ENCODE data around the gene TMED4.
A peak's percentile ranks its signal among the peaks of the same experiment; 100 is the strongest.
"Not testable (repeated sequence)": the region's sequence is repeated elsewhere in the genome, so short reads cannot be mapped to it uniquely, and the experiment has no call there.

Gene TMED4

GRCh38 chr7:44565795-44566559, 16.1 kb downstream of the TMED4 start:
- no peaks in the 10 kb centered on the region for H3K27me3 ChIP-seq (ENCODE audit: control insufficient read depth, insufficient read depth, low read length)
- no peak overlapping the region for H3K4me3 ChIP-seq (ENCODE audit: low read depth, low read length)
- H3K27ac ChIP-seq (ENCODE audit: low read depth, low read length), result peak overlapping the region; percentile 33
- no peaks in the 10 kb centered on the region for H3K4me1 ChIP-seq (ENCODE audit: control insufficient read depth, insufficient read depth, low read length)
- no peaks in the 10 kb centered on the region for H3K9me3 ChIP-seq (ENCODE audit: control insufficient read depth, insufficient read depth, low read length)
- H3K36me3 ChIP-seq (ENCODE audit: control insufficient read depth, insufficient read depth, low read length), result peaks cover 67% of the 10 kb centered on the region
- no peak overlapping the region for H3K9ac ChIP-seq (ENCODE audit: low read depth, low read length)

DNA sequence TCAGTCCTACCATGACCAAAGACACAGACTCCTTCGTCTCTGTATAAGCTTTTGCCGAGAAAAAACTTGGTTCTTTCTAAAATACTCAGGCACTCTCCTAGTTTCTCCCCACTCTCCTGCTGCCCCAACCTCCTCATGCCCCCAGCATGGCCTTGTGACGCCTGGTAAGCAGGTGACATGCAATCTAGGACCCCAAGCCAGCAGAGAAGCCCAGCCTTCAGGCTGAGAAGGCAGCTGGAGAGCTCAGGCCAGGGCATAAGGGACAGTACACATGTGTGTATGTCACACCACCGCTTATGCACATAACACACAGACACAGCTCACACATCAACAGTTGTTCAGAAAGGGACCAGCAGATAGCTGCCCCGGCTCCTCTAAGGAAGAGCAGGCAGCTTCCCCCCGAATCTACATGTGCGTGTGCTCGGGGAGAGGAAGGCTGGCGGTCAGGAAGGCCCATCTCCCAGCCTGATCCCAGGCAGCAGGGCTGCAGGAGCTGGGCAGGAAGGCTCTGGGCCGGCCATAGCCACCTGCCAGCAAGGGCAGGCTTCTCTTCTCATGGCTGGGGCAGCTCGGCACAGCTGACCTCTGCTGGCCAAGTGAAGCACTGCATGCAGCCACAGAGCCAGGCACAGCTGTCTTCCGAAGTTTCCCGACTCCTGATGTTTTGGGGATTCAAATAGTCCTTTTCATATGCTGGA, 16.8 kb downstream of the TMED4 start:
- peaks cover 60% of the 10 kb centered on the region for H3K36me3 ChIP-seq (ENCODE audit: control insufficient read depth, insufficient read depth, low read length)
- H3K4me1 ChIP-seq (ENCODE audit: control insufficient read depth, insufficient read depth, low read length), result no peaks in the 10 kb centered on the region
- no peaks in the 10 kb centered on the region for H3K9me3 ChIP-seq (ENCODE audit: control insufficient read depth, insufficient read depth, low read length)
- H3K9ac ChIP-seq (ENCODE audit: low read depth, low read length), result no peak overlapping the region
- H3K27me3 ChIP-seq (ENCODE audit: control insufficient read depth, insufficient read depth, low read length), result no peaks in the 10 kb centered on the region
- no peak overlapping the region for H3K4me3 ChIP-seq (ENCODE audit: low read depth, low read length)
- H3K27ac ChIP-seq (ENCODE audit: low read depth, low read length), result no peak overlapping the region

DNA sequence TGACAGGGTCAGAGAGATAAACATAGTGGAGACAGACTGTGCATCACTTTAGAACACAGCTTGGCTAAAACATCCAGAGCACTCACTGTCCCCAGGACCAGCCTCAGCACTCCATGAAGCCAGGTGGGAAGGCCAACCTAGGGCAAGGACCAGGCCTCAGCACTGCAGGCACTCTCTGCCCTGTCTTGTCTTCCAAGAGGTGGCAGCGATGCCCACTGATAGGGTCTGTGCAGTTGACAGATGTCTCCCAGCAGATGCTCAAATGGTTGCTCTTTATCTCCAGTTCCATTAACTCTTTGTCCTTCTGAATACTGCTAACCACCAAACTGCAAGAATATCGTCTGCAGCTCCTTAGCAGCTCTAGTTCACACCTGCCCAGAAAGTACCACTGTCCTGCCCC, 17.4 kb downstream of the TMED4 start:
- Histone ChIP-seq H3K4me3 (ENCODE audit: low read depth, low read length) (no peak overlapping the region), H3K9me3 (ENCODE audit: control insufficient read depth, insufficient read depth, low read length) (no peaks in the 10 kb centered on the region), H3K36me3 (ENCODE audit: control insufficient read depth, insufficient read depth, low read length) (peaks cover 53% of the 10 kb centered on the region), H3K27me3 (ENCODE audit: control insufficient read depth, insufficient read depth, low read length) (no peaks in the 10 kb centered on the region), H3K9ac (ENCODE audit: low read depth, low read length) (no peak overlapping the region), H3K27ac (ENCODE audit: low read depth, low read length) (no peak overlapping the region), H3K4me1 (ENCODE audit: control insufficient read depth, insufficient read depth, low read length) (no peaks in the 10 kb centered on the region)

- no peak overlapping the region for H3K4me3 ChIP-seq (ENCODE audit: low read depth, low read length)
- no peaks in the 10 kb centered on the region for H3K27me3 ChIP-seq (ENCODE audit: control insufficient read depth, insufficient read depth, low read length)
- no peak overlapping the region for H3K9ac ChIP-seq (ENCODE audit: low read depth, low read length)
- no peaks in the 10 kb centered on the region for H3K9me3 ChIP-seq (ENCODE audit: control insufficient read depth, insufficient read depth, low read length)
- H3K36me3 ChIP-seq (ENCODE audit: control insufficient read depth, insufficient read depth, low read length), result peaks cover 39% of the 10 kb centered on the region
- no peak overlapping the region for H3K27ac ChIP-seq (ENCODE audit: low read depth, low read length)
- no peaks in the 10 kb centered on the region for H3K4me1 ChIP-seq (ENCODE audit: control insufficient read depth, insufficient read depth, low read length)
These were observed 18.8 kb downstream of the TMED4 start for GRCh38 chr7:44563171-44563679.

DNA sequence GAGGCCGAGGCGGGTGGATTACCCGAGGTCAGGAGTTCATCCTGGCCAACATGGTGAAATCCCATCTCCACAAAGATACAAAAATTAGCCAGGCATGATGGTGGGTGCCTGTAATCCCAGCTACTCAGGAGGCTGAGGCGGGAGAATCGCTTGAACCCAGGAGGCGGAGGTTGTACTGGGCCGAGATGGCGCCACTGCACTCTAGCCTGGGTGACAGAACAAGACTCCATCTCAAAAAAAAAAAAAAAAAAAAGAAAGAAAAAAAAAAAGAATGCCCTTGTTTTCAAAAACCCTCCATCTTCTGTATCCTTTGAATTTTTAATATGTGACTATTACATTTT, 19.4 kb downstream of the TMED4 start:
- H3K9me3 ChIP-seq (ENCODE audit: control insufficient read depth, insufficient read depth, low read length); H3K27me3 ChIP-seq (ENCODE audit: control insufficient read depth, insufficient read depth, low read length); H3K9ac ChIP-seq (ENCODE audit: low read depth, low read length); H3K4me3 ChIP-seq (ENCODE audit: low read depth, low read length); H3K4me1 ChIP-seq (ENCODE audit: control insufficient read depth, insufficient read depth, low read length): not testable (repeated sequence)
- peak overlapping the region; percentile 45 for H3K27ac ChIP-seq (ENCODE audit: low read depth, low read length)
- H3K36me3 ChIP-seq (ENCODE audit: control insufficient read depth, insufficient read depth, low read length), result peaks cover 33% of the 10 kb centered on the region

DNA sequence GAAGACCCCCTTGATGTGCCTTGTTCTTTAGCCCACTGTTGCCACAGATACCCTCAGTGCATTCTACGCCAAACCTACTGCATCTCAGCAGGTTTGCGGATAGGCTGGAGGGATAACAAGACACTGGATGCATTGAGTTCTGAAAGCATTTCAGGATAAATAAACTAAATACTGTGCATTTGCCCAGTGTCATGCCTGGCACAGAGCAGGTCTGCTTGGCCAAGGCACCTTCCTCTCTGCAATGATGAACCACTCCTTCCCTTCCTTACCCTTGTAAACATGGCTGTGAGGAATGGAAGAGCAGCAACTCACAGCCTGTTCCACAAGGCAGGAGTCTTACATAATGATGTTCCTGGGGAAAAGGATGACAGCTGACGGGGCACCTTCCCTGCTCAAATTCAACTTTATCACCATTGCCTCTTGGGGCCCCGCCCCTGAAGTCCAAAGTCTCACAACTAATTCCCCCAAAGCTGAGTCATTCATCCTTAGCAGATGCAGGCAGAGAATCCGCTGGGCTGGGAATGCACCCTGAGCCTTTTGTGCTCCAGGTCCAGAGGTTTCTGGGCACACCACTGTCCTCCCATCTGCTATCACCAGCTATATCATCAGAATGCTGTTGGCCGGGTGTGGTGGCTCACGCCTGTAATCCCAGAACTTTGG, 19.9 kb downstream of the TMED4 start:
- no peaks in the 10 kb centered on the region for H3K4me1 ChIP-seq (ENCODE audit: control insufficient read depth, insufficient read depth, low read length)
- H3K36me3 ChIP-seq (ENCODE audit: control insufficient read depth, insufficient read depth, low read length), result peaks cover 28% of the 10 kb centered on the region
- H3K27ac ChIP-seq (ENCODE audit: low read depth, low read length), result peak overlapping the region; percentile 45
- H3K9ac ChIP-seq (ENCODE audit: low read depth, low read length), result no peak overlapping the region
- no peak overlapping the region for H3K4me3 ChIP-seq (ENCODE audit: low read depth, low read length)
- H3K27me3 ChIP-seq (ENCODE audit: control insufficient read depth, insufficient read depth, low read length), result no peaks in the 10 kb centered on the region
- H3K9me3 ChIP-seq (ENCODE audit: control insufficient read depth, insufficient read depth, low read length), result no peaks in the 10 kb centered on the region

DNA sequence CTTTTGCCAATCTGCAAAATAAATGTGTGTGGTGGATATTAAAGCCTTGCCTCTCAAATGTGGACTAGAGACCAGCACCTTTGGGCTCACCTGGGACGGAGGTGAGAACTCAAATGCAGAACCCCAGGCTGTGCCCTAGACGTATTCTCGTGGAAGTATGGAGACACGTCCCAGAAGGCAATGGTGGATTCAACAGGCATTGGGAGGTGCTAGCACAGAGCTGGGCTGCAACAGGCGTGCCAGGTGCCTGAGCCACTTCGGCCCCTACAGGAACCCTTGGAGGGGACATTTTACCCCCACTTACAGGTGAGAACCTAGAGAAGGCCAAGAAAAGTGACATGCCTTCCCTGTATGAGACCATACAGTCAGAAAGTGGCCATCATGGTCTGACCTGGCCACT, 20.6 kb downstream of the TMED4 start:
- Histone ChIP-seq H3K9ac (ENCODE audit: low read depth, low read length) (no peak overlapping the region), H3K36me3 (ENCODE audit: control insufficient read depth, insufficient read depth, low read length) (peaks cover 22% of the 10 kb centered on the region), H3K4me1 (ENCODE audit: control insufficient read depth, insufficient read depth, low read length) (no peaks in the 10 kb centered on the region), H3K27me3 (ENCODE audit: control insufficient read depth, insufficient read depth, low read length) (no peaks in the 10 kb centered on the region), H3K27ac (ENCODE audit: low read depth, low read length) (no peak overlapping the region), H3K4me3 (ENCODE audit: low read depth, low read length) (no peak overlapping the region), H3K9me3 (ENCODE audit: control insufficient read depth, insufficient read depth, low read length) (no peaks in the 10 kb centered on the region)

- no peak overlapping the region for H3K9ac ChIP-seq (ENCODE audit: low read depth, low read length)
- no peak overlapping the region for H3K27ac ChIP-seq (ENCODE audit: low read depth, low read length)
- H3K9me3 ChIP-seq (ENCODE audit: control insufficient read depth, insufficient read depth, low read length), result no peaks in the 10 kb centered on the region
- no peaks in the 10 kb centered on the region for H3K4me1 ChIP-seq (ENCODE audit: control insufficient read depth, insufficient read depth, low read length)
- H3K4me3 ChIP-seq (ENCODE audit: low read depth, low read length), result no peak overlapping the region
- no peaks in the 10 kb centered on the region for H3K27me3 ChIP-seq (ENCODE audit: control insufficient read depth, insufficient read depth, low read length)
- H3K36me3 ChIP-seq (ENCODE audit: control insufficient read depth, insufficient read depth, low read length), result peaks cover 5% of the 10 kb centered on the region
These were observed 22.5 kb downstream of the TMED4 start for GRCh38 chr7:44559485-44559884.

DNA sequence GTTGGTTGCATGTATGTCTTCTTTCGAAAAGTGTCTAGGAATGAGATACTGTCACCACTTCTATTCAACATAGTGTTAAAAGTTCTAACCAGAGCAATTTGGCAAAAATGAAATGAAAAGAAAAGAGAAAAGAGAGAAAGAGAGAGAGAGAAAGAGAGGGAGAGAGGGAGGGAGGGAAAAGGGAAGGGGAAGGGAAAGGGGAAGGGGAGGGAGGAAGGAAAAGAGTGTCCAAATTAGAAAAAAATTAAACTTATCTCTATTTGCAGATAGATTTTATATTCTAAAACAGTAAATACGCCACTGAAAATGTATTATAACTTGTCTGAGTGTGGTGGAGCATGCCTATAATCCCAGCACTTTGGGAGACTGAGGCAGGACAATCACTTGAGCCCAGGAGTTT, 24.5 kb downstream of the TMED4 start:
- no peak overlapping the region for H3K4me3 ChIP-seq (ENCODE audit: low read depth, low read length)
- H3K9ac ChIP-seq (ENCODE audit: low read depth, low read length), result no peak overlapping the region
- no peaks in the 10 kb centered on the region for H3K36me3 ChIP-seq (ENCODE audit: control insufficient read depth, insufficient read depth, low read length)
- no peaks in the 10 kb centered on the region for H3K4me1 ChIP-seq (ENCODE audit: control insufficient read depth, insufficient read depth, low read length)
- no peaks in the 10 kb centered on the region for H3K27me3 ChIP-seq (ENCODE audit: control insufficient read depth, insufficient read depth, low read length)
- no peaks in the 10 kb centered on the region for H3K9me3 ChIP-seq (ENCODE audit: control insufficient read depth, insufficient read depth, low read length)
- H3K27ac ChIP-seq (ENCODE audit: low read depth, low read length), result no peak overlapping the region

DNA sequence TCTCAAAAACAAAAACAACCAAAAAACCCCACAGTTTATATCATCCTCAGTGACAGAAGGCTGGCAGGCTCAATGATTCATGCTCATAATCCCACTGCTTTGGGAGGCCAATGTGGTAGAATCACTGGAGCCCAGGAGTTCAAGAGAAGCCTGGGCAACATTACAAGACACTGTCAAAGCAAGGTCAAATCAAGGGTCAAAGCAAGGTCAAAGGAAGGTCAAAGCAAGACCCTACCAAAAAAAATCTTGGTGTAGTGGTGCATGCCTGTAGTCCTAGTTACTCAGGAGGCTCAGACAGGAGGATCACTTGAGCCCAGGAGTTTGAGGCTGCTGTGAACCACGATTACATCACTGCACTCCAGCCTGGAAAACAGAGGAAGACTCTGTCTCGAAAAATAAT, 26.7 kb downstream of the TMED4 start:
- H3K27me3 ChIP-seq (ENCODE audit: control insufficient read depth, insufficient read depth, low read length), result no peaks in the 10 kb centered on the region; the same call in 1 of the 2 replicates
- H3K4me3 ChIP-seq (ENCODE audit: low read depth, low read length), result no peak overlapping the region
- no peaks in the 10 kb centered on the region for H3K9me3 ChIP-seq (ENCODE audit: control insufficient read depth, insufficient read depth, low read length)

DNA sequence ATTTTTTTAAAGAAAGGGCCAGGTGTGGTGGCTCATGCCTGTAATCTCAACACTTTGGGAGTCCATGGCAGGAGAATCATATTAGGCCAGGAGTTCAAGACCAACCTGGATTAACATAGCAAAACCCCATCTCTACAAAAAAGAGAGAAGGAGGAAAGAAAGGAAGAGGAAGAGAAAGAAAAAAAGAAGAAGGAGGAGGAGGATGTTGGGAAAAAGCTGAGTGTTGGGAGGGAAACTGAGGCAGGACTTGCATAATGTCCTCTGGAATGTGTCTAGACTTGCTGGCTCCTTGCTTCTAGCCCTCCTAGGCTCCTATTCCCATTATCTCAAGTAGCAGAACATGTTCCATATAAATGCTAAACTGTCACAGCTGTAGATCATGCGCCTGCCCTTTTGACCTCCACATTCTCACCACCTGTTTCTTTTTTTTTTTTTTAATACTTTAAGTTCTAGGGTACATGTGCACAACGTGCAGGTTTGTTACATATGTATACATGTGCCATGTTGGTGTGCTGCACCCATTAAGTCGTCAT, 29.5 kb downstream of the TMED4 start:
- not testable (repeated sequence) for H3K4me3 ChIP-seq (ENCODE audit: low read depth, low read length); H3K9me3 ChIP-seq (ENCODE audit: control insufficient read depth, insufficient read depth, low read length); H3K4me1 ChIP-seq (ENCODE audit: control insufficient read depth, insufficient read depth, low read length); H3K27me3 ChIP-seq (ENCODE audit: control insufficient read depth, insufficient read depth, low read length); H3K9ac ChIP-seq (ENCODE audit: low read depth, low read length); H3K27ac ChIP-seq (ENCODE audit: low read depth, low read length); H3K36me3 ChIP-seq (ENCODE audit: control insufficient read depth, insufficient read depth, low read length)

More for the DNA sequence above, 26.7 kb downstream of the TMED4 start:
- no peak overlapping the region for H3K27ac ChIP-seq (ENCODE audit: low read depth, low read length)
- no peak overlapping the region for H3K9ac ChIP-seq (ENCODE audit: low read depth, low read length)
- no peaks in the 10 kb centered on the region for H3K36me3 ChIP-seq (ENCODE audit: control insufficient read depth, insufficient read depth, low read length)
- no peaks in the 10 kb centered on the region for H3K4me1 ChIP-seq (ENCODE audit: control insufficient read depth, insufficient read depth, low read length)

Measured in HUES48 (cell line).